Skeletal muscle tissue (tissue), 4 donors: Measurements from ENCODE around the gene NKAIN2. TPM values are rescaled to one million over a fixed set of nuclear protein-coding genes. Genes with fewer than 3 reads are reported as not detected.

Experiments
- H3K27ac ChIP-seq: one replicate; pipeline ENCODE4 v1.7.0; 2013; ENCODE audit warnings: mild to moderate bottlenecking, low read depth, low read length, inconsistent platforms
- H3K27me3 ChIP-seq, 3 donors: one replicate each; pipeline ENCODE4 v1.7.0; 2013; ENCODE audit warnings: low read length in 3 of 3; ENCODE audit not compliant: control insufficient read depth in 3 of 3, insufficient read depth in 3 of 3
- H3K36me3 ChIP-seq, 3 donors: one replicate each; pipeline ENCODE4 v1.7.0; 2013; ENCODE audit warnings: low read length in 3 of 3; ENCODE audit not compliant: control insufficient read depth in 3 of 3, insufficient read depth in 3 of 3
- H3K4me1 ChIP-seq, 3 donors: one replicate each; pipeline ENCODE4 v1.7.0; 2013; ENCODE audit warnings: low read length in 3 of 3, mild to moderate bottlenecking in 3 of 3; ENCODE audit not compliant: control insufficient read depth in 3 of 3, insufficient read depth in 3 of 3
- H3K4me3 ChIP-seq, 3 donors: one replicate each; pipeline ENCODE4 v1.7.0; 2013; ENCODE audit warnings: low read length in 3 of 3
- H3K9ac ChIP-seq, 3 donors: one replicate each; pipeline ENCODE4 v1.7.0; 2013; ENCODE audit warnings: low read length in 3 of 3, mild to moderate bottlenecking in 3 of 3, moderate library complexity in 2 of 3, low read depth in 1 of 3
- H3K9me3 ChIP-seq, 3 donors: one replicate each; pipeline ENCODE4 v1.7.0; 2013; ENCODE audit warnings: low read length in 3 of 3; ENCODE audit not compliant: control insufficient read depth in 3 of 3
- total RNA-seq: library from RNA; depleted of rRNA; stranded (reverse); fragments of >200 nt; gene quantifications from one replicate; pipeline ENCODE4 v1.2.3, GENCODE V29; 2014
- donor health status: Osteomylitis.

The NKAIN2 gene
- total RNA-seq, 1 donor from 2014 or later: 3.1 TPM

DNA sequence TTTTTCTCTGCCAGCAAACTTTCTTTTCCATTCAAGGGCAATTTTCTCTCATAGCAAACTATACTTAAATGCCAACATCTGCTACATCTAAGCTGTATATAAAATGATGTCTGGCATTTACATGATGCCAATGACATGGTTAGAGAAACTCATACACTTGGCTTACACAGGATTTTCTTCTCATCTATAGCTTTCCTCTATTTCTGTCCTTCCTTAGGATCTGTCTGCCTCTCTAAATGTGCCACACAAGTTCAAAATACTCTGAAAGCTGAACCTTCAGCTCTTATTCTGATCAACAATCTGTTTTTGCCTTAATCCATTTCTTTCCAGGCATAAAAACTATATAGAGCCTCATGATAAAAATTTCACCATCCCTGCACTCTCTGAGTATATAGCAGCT lies 867.7 kb downstream of the NKAIN2 start:
- peaks cover 0 to 2% (median 0%) of the 10 kb centered on the region in 3 donors for H3K9me3 ChIP-seq
- H3K4me1 ChIP-seq: no peaks in the 10 kb centered on the region

DNA sequence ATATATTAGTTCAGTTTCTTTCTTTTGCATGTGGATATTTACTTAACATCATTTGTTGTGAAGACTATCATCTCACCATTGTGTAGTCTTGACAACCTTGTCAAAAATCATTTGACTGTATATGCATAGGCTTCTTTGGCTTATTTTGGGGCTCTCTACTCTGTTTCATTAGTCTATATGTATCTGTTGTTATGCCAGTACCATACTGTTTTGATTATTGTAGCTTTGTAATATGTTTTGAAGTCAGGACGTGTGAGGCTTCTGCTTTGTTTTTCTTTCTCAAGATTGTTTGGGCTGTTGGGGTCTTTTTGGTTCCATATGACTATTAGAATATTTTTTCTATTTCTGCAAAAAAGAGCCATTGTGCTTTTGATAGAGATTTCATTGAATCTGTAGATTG lies 870.4 kb downstream of the NKAIN2 start:
- no peaks in the 10 kb centered on the region for H3K27me3 ChIP-seq
- H3K9ac ChIP-seq: no peak overlapping the region
- H3K4me3 ChIP-seq: no peak overlapping the region
- no peaks in the 10 kb centered on the region for H3K4me1 ChIP-seq
- H3K36me3 ChIP-seq: no peaks in the 10 kb centered on the region
- no peak overlapping the region for H3K27ac ChIP-seq
- H3K9me3 ChIP-seq: peaks cover 0 to 5% (median 0%) of the 10 kb centered on the region in 3 donors

More for the DNA sequence above, 867.7 kb downstream of the NKAIN2 start:
- no peaks in the 10 kb centered on the region for H3K27me3 ChIP-seq
- H3K36me3 ChIP-seq: no peaks in the 10 kb centered on the region
- no peak overlapping the region for H3K9ac ChIP-seq
- no peak overlapping the region for H3K4me3 ChIP-seq
- no peak overlapping the region for H3K27ac ChIP-seq

DNA sequence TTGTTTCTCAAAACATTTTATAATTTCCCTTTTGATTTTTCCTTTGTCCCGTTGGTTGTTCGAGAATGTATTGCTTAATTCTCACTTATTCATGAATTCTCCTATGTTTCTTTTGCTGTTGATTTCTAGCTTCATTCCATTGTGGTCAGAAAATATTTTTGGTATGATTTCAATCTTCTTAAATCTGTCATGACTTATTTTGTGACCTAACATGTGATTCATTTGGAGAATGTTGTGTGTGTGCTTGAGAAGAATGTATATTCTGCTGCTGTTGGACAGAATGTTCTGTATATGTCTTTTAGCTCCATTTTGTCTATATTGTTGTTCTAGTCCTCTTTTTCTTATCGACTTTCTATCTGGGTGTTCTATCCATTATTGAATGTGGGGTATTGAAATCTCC lies 872.4 kb downstream of the NKAIN2 start:
- H3K4me1 ChIP-seq: no peaks in the 10 kb centered on the region
- no peak overlapping the region for H3K27ac ChIP-seq
- H3K9me3 ChIP-seq: peaks cover 0 to 7% (median 0%) of the 10 kb centered on the region in 3 donors
- no peaks in the 10 kb centered on the region for H3K36me3 ChIP-seq
- H3K9ac ChIP-seq: no peak overlapping the region
- no peaks in the 10 kb centered on the region for H3K27me3 ChIP-seq
- no peak overlapping the region for H3K4me3 ChIP-seq

DNA sequence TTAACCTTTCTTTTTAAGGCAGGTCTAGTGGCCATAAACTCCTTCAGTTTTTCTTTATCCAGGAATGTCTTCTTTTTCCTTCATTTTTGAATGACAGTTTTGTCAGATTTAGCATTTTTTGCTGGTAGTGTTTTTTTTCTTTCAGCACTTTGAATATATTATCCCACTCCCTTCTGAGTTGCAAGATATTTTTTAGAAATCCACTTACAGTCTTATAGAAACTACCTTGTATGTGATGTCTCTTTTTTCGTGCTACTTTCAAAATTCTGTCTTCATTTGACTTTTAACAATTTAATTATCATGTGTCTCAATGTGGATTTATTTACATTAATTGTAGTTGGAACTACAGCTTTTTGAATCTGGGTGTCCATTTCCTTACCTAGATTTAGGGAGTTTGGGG lies 874.2 kb downstream of the NKAIN2 start:
- Histone ChIP-seq H3K27ac (no peak overlapping the region), H3K27me3 (no peaks in the 10 kb centered on the region), H3K4me3 (no peak overlapping the region), H3K9me3 (peaks cover 0 to 7% (median 0%) of the 10 kb centered on the region in 3 donors), H3K9ac (no peak overlapping the region), H3K36me3 (no peaks in the 10 kb centered on the region), H3K4me1 (no peaks in the 10 kb centered on the region)

DNA sequence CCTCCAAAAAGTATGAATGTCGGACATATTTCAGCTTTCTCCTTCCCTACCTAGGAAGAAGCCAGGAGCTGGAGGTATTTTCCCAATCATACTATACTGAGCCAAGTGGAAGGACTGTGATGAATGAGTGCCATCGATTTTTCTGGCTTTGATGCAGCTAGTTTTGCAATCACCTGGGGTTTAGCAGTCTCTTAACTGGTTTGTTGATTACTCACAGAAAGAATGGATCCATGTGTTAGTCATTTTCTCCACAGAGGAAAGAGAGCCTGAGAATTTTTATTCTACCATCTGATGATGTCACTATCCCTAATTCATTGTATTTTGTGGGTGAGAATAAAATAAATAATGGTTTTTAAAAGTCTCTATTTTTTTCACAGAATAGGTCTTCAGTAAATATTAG lies 875.7 kb downstream of the NKAIN2 start:
- Histone ChIP-seq H3K4me3 (no peak overlapping the region), H3K27me3 (no peaks in the 10 kb centered on the region), H3K9ac (no peak overlapping the region), H3K27ac (no peak overlapping the region), H3K9me3 (peaks cover 0 to 5% (median 0%) of the 10 kb centered on the region in 3 donors), H3K4me1 (no peaks in the 10 kb centered on the region), H3K36me3 (no peaks in the 10 kb centered on the region)

DNA sequence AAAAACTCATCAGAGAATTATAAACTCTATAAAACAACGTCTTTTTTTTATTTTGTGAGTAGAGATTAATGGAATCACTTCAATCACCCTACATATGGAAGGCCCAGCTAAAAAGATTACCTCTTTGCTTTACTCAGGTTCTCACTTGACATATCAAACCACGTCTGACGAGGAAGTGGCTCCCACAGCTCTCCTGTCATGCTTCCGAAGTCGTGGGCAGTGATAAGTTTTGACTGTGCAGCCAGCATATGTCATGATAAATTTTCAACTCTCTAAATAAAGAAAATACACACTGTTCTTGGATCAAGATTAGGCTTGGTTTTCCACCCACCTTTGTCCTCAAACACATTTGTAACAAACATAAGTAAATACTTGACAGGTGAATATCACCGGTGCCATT lies 879.1 kb downstream of the NKAIN2 start:
- no peak overlapping the region for H3K9ac ChIP-seq
- H3K4me1 ChIP-seq: no peaks in the 10 kb centered on the region
- H3K36me3 ChIP-seq: no peaks in the 10 kb centered on the region
- H3K4me3 ChIP-seq: no peak overlapping the region
- H3K27ac ChIP-seq: no peak overlapping the region
- peaks cover 0 to 5% (median 0%) of the 10 kb centered on the region in 3 donors for H3K9me3 ChIP-seq
- H3K27me3 ChIP-seq: no peaks in the 10 kb centered on the region

DNA sequence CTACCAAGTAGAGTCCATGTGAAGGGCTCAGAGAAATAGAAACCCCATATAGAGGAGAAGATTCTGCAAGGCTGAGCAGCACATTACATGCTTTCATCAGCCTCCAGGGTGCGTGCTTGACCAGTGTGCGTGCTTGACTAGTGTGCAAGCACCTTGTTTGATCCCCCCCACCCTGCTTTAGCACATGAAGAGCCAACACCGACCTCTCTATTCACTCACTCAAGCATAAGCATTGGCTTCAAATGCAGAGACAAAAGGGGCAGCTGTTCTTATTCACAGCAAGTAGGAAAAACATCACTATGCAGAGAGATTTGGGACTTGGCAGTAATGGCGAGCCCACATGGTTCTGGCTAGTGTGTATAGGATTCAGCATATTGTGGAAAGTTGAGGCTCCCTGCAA lies 879.8 kb downstream of the NKAIN2 start:
- Histone ChIP-seq H3K27me3 (no peaks in the 10 kb centered on the region), H3K9ac (no peak overlapping the region), H3K4me1 (no peaks in the 10 kb centered on the region), H3K9me3 (peaks cover 0 to 4% (median 0%) of the 10 kb centered on the region in 3 donors), H3K4me3 (no peak overlapping the region), H3K27ac (no peak overlapping the region), H3K36me3 (no peaks in the 10 kb centered on the region)

DNA sequence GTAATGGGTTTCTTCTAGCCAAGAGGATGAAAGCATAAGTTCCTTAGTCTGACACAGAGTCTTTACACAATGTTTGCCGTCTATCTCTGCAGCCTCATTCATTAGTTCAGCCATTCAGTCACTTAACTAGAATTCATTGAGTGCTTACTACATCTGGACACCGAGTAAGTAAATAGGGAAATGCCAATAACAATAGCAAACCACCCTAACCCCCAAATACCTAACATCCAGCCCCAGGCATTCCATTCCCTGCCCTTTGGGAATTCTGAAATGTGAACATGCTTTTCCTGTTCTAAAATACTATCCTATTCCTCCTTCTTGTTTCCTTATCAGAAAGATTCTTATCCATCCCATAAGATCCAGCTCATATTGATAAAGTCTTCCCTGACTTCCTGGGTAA lies 881.0 kb downstream of the NKAIN2 start:
- H3K4me3 ChIP-seq: no peak overlapping the region
- H3K9ac ChIP-seq: no peak overlapping the region
- H3K4me1 ChIP-seq: no peaks in the 10 kb centered on the region
- H3K27me3 ChIP-seq: no peaks in the 10 kb centered on the region
- H3K36me3 ChIP-seq: no peaks in the 10 kb centered on the region
- no peaks in the 10 kb centered on the region for H3K9me3 ChIP-seq
- H3K27ac ChIP-seq: no peak overlapping the region

DNA sequence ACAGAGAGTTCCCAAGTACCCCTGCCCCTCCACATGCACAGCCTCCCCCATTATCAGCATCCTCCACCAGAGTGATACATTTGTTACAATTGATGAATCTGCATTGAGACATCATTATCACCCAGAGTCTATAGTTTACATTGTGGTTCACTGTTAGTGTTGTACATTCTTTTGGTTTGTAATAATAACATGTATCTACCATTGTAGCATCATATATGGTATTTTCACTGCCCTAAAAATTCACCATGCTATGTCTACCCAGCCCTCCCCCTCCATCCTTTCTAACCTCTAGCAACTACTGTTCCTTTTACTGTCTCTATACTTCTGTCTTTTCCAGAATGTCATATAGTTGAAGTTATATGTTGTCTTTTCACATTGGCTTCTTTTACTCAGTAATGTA lies 884.7 kb downstream of the NKAIN2 start:
- Histone ChIP-seq H3K9me3 (no peaks in the 10 kb centered on the region), H3K27me3 (no peaks in the 10 kb centered on the region), H3K4me3 (no peak overlapping the region), H3K36me3 (no peaks in the 10 kb centered on the region), H3K4me1 (no peaks in the 10 kb centered on the region), H3K27ac (no peak overlapping the region), H3K9ac (no peak overlapping the region)

DNA sequence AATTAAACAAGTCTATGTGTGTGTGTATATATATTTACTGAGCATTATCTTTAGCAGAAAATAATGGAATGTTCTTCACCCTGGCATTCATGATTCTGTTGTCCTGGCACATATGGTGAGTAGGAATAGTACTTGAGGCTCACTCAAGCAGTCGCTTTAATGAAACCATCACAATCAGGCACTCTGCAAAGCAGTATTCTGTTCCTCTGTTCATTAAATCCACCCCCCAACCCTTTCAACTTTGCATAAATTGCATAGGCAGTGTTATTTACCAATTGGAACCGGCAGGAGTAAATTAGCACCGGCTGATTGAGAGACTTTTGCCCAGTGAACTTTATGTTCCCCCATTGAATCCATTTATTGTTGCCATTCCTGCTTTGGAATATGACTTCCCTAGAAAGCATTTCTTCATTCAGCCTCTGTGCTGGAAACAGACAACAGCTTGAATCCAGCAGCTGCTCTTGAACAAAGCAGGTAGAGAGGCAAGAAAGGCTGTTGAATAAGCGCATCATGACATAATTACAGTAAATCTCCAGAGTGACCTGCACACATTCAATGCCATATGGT lies 890.6 kb downstream of the NKAIN2 start:
- H3K27me3 ChIP-seq: no peaks in the 10 kb centered on the region
- H3K9ac ChIP-seq: no peak overlapping the region
- H3K4me1 ChIP-seq: no peaks in the 10 kb centered on the region
- no peak overlapping the region for H3K27ac ChIP-seq
- no peaks in the 10 kb centered on the region for H3K36me3 ChIP-seq
- no peaks in the 10 kb centered on the region for H3K9me3 ChIP-seq
- H3K4me3 ChIP-seq: no peak overlapping the region
